Fibroblast of the aortic adventitia (primary cell): ENCODE data around the gene MAD1L1. TPM values are rescaled to one million over a fixed set of nuclear protein-coding genes. Genes with fewer than 3 reads are reported as not detected.

Experiments used
- DNase-seq: peaks from one replicate; pipeline ENCODE4 v3.0.0-alpha.2; 2010; ENCODE audit warnings: low read depth
- H3K4me3 ChIP-seq: 2 replicates; pipeline ENCODE4 v1.5.1; 2011; ENCODE audit warnings: low read depth, mild to moderate bottlenecking, control low read depth, low read length, moderate library complexity
- total RNA-seq: library from RNA; depleted of rRNA; stranded (reverse); fragments of >200 nt; gene quantifications from 2 replicates; pipeline ENCODE4 v1.2.3, GENCODE V29; 2012; ENCODE audit warnings: low replicate concordance
- TF ChIP-seq, protein P1 (sequence below): IDR thresholded peaks from 2 replicates; pipeline ENCODE4 v1.5.1; 2011; ENCODE audit warnings: mild to moderate bottlenecking, low read length, control low read depth, inconsistent platforms; ENCODE audit not compliant: insufficient read depth

MAD1L1 gene
- total RNA-seq, 1 donor, result 22.9 TPM

DNA sequence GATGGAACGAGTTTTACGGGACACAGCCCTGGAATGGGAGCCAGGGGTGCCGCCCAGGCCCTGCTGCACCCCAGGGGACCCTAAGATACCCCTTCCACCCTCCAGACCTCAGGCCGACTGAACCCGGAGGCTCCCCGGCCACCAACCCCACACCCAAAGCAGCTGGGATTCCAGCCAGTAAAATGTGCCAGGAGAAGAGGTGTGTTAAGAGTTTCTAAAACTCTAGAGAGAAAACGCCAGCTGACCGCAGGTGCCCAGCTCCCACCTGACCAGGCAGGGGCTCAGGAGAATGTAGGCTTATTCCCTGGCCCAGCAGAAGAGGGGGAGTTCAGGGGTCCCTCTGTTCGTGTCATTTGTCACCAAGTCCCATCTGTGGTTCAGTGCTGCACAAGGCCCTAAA, 26.7 kb upstream of the MAD1L1 start:
- DNase-seq, result no peak
- TF ChIP-seq, protein P1, sequence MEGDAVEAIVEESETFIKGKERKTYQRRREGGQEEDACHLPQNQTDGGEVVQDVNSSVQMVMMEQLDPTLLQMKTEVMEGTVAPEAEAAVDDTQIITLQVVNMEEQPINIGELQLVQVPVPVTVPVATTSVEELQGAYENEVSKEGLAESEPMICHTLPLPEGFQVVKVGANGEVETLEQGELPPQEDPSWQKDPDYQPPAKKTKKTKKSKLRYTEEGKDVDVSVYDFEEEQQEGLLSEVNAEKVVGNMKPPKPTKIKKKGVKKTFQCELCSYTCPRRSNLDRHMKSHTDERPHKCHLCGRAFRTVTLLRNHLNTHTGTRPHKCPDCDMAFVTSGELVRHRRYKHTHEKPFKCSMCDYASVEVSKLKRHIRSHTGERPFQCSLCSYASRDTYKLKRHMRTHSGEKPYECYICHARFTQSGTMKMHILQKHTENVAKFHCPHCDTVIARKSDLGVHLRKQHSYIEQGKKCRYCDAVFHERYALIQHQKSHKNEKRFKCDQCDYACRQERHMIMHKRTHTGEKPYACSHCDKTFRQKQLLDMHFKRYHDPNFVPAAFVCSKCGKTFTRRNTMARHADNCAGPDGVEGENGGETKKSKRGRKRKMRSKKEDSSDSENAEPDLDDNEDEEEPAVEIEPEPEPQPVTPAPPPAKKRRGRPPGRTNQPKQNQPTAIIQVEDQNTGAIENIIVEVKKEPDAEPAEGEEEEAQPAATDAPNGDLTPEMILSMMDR, result no peak
- H3K4me3 ChIP-seq, result no peak overlapping the region

DNA sequence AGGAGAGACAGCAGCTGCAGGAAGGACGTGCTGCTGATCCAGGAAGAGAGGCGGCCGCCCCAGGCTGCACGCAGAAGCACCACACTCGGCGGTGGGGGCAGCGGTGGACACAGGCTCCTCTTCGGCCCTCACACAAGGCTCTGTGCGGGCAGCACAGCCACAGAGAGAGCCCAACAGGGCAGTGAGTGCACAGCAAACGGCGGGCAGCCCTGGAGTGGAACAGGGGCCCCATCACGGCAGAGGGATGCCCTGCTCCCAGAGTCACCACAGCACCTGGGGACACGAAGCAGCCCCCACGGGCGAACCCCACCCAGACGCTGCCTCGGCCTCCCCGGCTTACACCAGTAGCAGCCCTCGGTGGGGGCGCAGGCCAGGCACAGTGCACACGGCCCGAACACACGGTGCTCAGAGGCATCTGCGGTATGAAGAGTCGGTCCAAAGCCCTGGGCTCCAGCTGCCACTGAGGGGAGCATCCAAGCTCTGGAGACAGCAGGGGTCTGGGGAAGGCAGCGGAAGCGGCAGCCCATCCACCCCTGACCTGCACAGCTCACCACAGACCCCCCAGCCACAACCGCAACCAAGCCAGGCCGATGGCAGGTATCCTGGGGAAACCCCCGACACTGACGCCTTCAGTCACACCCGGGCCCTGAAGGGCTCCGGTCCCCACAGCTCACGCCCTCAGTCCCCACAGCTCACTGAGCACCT, 26.1 kb upstream of the MAD1L1 start:
- TF ChIP-seq, protein P1, result no peak
- DNase-seq, result no peak
- H3K4me3 ChIP-seq, result no peak overlapping the region

DNA sequence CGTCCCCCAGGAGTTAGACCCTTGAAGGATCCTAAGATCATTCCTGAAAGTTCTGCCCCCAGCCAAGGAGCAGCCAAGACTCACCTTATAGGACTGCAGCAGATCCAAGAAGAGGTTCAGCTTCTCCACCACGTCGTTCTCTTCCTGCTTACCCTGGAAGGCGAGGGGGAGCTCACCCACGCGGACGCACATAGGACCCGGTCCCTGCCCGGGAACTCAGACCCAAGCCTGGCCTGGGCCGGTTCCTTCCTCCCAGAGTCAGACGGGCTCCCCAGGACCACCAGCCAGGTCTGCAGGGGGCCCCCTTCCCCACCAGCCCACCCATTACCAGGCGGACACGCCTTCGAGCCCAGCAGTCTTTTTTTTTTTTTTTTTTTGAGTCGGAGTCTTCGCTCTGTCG, 24.9 kb upstream of the MAD1L1 start:
- TF ChIP-seq, protein P1, result no peak
- H3K4me3 ChIP-seq, result no peak overlapping the region
- DNase-seq, result no peak

DNA sequence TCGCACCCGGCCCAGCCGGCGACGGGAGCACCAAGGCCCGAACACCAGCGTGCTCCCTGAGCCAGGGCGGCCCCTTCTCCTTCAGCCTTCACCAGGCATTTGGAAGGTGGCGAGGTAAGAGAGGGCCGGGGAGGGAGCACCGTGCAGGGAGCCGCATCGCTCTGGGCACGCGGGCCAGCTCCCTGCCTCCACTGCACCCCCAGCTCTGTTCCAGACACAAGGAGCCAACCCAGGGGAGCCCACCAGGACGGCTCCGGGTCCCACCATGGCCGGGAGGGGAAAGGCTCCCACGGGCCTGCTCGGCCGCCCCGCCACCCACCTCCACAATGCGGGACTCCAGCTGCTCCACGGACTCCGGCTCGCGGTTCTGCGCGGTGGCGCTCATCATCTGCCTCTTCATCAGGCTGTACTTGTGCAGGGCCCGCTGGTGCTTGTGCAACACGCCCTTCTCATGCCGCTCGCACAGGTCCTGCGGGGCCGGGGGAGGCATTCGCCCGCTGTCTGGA, 24.4 kb upstream of the MAD1L1 start:
- H3K4me3 ChIP-seq, result no peak overlapping the region
- no peak for DNase-seq
- TF ChIP-seq, protein P1, result no peak

DNA sequence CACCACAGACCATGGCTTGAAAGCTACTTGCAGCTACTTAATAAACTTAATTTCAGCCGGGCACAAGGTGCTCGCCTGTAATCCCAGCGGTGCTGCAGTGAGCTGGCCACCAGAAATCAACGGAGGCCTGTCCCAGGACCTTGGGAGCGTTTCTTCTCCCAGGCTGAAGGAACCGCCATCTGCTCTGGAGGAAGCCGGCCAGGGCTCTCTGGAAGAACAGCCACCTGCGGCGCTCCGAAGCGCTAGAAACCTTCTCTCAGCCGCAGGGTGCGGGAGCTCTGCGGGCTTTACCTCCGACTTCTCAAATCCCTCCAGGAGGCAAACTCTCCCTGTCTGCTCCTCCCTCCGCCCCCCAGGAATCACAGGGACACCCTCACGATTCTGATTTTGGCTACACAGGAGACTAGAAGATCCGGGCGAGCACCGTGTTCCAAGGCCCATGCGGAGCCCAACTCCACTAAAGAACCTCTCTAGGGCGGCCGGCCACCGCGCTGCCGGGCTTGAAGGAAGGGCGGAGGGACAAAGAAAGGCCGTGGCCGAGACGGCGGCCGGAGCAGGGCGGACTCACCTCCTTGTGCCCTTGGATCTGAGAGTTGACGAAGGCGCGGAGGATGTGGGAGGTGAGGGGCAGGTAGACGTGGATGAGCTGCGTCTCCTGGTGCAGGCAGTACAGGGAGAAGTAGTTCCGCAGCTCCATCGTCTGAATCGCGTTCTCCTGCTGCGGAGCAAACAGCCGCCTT, 23.7 kb upstream of the MAD1L1 start:
- DNase-seq, result no peak
- H3K4me3 ChIP-seq, result no peak overlapping the region
- TF ChIP-seq, protein P1, result no peak

DNA sequence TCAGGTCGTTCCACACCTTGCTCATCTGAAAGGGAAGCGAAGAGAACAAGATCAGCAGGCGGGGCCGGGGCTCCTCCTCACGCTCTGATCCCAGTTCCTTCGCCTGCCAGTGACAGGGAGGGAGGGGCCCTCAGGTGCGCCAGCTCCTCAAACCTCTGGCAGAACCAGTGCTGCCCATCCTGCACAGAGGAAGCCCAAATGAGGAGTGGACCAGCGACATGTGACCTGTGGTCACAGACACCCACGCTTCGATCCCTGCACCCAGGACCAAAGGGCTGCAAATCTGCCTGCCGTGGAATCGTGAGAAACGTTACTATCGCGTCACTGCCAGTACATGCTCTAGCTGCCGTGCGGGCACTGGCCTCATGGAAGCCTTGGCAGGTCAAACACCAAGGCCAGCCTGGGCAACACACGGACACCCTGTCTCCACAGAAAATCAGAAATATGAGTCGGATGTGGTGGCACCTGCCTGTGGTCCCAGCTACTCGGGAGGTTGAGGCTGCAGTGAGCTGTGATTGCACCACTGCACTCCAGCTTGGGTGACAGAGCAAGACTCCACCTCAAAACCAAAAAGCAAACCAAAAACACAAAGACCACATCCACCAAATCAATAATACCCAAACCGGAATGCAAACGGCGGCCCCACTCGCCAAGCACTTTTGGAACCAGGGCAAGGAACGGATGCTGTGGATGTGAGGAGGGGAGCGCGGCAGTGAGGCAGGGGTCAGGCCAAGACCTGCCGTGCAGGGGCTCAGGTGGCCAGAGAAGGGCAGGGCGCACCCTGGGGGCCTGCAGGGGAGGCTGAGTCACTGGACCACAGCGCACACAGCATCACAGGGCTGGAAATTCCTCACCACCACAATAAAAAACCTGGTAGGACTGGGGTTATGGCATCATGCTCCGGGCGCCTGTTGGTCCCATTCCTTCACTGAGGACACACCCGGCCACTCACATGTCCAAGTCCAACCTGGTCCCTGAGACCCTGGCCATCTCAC, 22.7 kb upstream of the MAD1L1 start:
- no peak for DNase-seq
- TF ChIP-seq, protein P1, result no peak
- no peak overlapping the region for H3K4me3 ChIP-seq
